Islet of Langerhans (tissue), 1 donor: ENCODE measurements around the gene RCVRN.

ENCODE experiments used
- FAIRE-seq: peaks from one replicate; lab custom pipeline; 2011; peaks lifted over from hg19 to GRCh38; lab: Jason Lieb, UNC

The RCVRN gene

GRCh38 chr17:9850151-9850550 is 54.9 kb downstream of the RCVRN start:
- FAIRE-seq = no peak
